HEK293T (cell line): ENCODE measurements around the gene AKT3.
A peak's percentile ranks its signal among the peaks of the same experiment; 100 is the strongest.

ENCODE experiments used
- CTCF ChIA-PET: fragments of 350-600 bp; formaldehyde crosslinking; extraction: SDS; loops from one replicate; lab custom pipeline; 2021; ENCODE audit warnings: antibody characterized with exemption, inconsistent platforms; lab: Yijun Ruan, JAX
- POLR2A ChIA-PET: fragments of 350-600 bp; formaldehyde crosslinking; extraction: SDS; loops from one replicate; lab custom pipeline; 2020; ENCODE audit warnings: antibody characterized with exemption, inconsistent platforms; lab: Yijun Ruan, JAX
- DNase-seq: peaks from one replicate; pipeline ENCODE4 v3.0.0; 2012; ENCODE audit warnings: mixed read lengths; ENCODE audit errors: extremely low spot score
- ARNT ChIP-seq: fragments of 450-650 bp; IDR thresholded peaks from 2 replicates; pipeline ENCODE4 v1.6.1; 2017; ENCODE audit warnings: mild to moderate bottlenecking
- BHLHE40 ChIP-seq: fragments of 450-650 bp; IDR thresholded peaks from 2 replicates; pipeline ENCODE4 v1.6.1; 2016; ENCODE audit warnings: mild to moderate bottlenecking, moderate library complexity, borderline replicate concordance
- CTBP1 ChIP-seq: fragments of 450-650 bp; IDR thresholded peaks from 2 replicates; pipeline ENCODE4 v1.6.1; 2016; ENCODE audit warnings: borderline replicate concordance
- ELF4 ChIP-seq: fragments of 450-650 bp; IDR thresholded peaks from 2 replicates; pipeline ENCODE4 v1.6.1; 2017; ENCODE audit warnings: antibody characterized with exemption
- FOXA1 ChIP-seq: fragments of 450-650 bp; IDR thresholded peaks from 2 replicates; pipeline ENCODE4 v1.6.1; 2016; ENCODE audit warnings: mild to moderate bottlenecking
- FOXK2 ChIP-seq: fragments of 450-650 bp; IDR thresholded peaks from 2 replicates; pipeline ENCODE4 v1.6.1; 2016; ENCODE audit warnings: mild to moderate bottlenecking
- FOXM1 ChIP-seq: fragments of 450-650 bp; IDR thresholded peaks from 2 replicates; pipeline ENCODE4 v1.6.1; 2017; ENCODE audit warnings: mild to moderate bottlenecking, borderline replicate concordance
- HDGF ChIP-seq: fragments of 450-650 bp; IDR thresholded peaks from 2 replicates; pipeline ENCODE4 v1.6.1; 2017; ENCODE audit warnings: antibody characterized with exemption, borderline replicate concordance
- L3MBTL2 ChIP-seq: fragments of 450-650 bp; conservative IDR thresholded peaks from 2 replicates; pipeline ENCODE4 v1.6.1; 2016; ENCODE audit warnings: mild to moderate bottlenecking
- LEF1 ChIP-seq: fragments of 450-650 bp; IDR thresholded peaks from 2 replicates; pipeline ENCODE4 v1.6.1; 2017; ENCODE audit warnings: mild to moderate bottlenecking, borderline replicate concordance
- NFRKB ChIP-seq: fragments of 450-650 bp; IDR thresholded peaks from 2 replicates; pipeline ENCODE4 v1.6.1; 2016; ENCODE audit warnings: mild to moderate bottlenecking, moderate library complexity
- SP1 ChIP-seq: fragments of 450-650 bp; IDR thresholded peaks from 2 replicates; pipeline ENCODE4 v1.6.1; 2017
- SUZ12 ChIP-seq: fragments of 450-650 bp; IDR thresholded peaks from 2 replicates; pipeline ENCODE4 v1.6.1; 2016; ENCODE audit warnings: mild to moderate bottlenecking
- TARDBP ChIP-seq: fragments of 450-650 bp; IDR thresholded peaks from 2 replicates; pipeline ENCODE4 v1.6.1; 2016
- ZNF384 ChIP-seq: fragments of 450-650 bp; IDR thresholded peaks from 2 replicates; pipeline ENCODE4 v1.6.1; 2016
- TF ChIP-seq, protein P1 (sequence below): fragments of 450-650 bp; IDR thresholded peaks from 2 replicates; pipeline ENCODE4 v1.6.1; 2016

AKT3 gene

DNA sequence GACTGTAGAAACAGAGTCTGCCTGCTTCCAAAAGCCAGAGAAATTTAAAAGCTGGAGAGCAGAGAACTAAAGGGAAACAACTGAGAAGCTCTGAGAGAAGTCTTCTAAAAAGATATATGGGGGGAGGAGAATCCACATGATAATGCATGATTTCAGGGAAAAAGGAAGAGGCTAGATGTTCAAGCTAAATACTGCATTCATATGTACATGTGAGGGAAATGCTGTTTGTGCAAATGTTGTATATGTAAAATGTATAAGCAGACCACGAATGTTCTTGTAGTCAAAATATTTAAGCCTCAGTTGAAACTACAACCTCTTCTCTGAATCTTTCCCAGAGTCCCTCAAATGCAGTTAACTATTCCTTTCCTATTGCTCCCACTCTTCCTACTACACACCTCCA lies 79.2 kb downstream of the AKT3 start:
- ChIA-PET POLR2A (no interaction called here), CTCF (no interaction called here)
- no peak for DNase-seq
- TF ChIP-seq ARNT (no peak), CTBP1 (no peak), FOXA1 (no peak), TARDBP (no peak), HDGF (no peak), SUZ12 (no peak), FOXK2 (no peak), ELF4 (no peak), ZNF384 (no peak), BHLHE40 (no peak), L3MBTL2 (no peak), NFRKB (no peak), FOXM1 (no peak)
- TF ChIP-seq, protein P1, sequence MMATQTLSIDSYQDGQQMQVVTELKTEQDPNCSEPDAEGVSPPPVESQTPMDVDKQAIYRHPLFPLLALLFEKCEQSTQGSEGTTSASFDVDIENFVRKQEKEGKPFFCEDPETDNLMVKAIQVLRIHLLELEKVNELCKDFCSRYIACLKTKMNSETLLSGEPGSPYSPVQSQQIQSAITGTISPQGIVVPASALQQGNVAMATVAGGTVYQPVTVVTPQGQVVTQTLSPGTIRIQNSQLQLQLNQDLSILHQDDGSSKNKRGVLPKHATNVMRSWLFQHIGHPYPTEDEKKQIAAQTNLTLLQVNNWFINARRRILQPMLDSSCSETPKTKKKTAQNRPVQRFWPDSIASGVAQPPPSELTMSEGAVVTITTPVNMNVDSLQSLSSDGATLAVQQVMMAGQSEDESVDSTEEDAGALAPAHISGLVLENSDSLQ = no peak

DNA sequence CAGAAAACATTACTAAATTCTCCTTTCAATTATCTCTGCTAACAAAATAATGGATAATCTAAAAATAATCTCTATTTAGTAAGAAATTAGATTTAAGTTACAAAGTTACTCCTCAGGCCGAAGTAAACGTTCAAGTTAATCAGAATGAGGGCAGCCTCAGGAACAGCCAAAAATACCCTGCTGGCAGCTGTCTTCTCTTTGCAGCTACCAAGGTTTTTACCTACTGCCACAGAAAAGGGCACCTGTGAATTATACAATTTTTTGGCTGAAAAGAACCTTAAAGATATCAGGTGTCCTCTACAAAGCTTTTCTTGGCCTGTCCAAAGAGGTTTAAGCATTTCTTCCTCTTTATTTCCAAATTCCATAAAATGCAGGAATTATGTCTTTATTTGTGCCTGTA lies 84.4 kb downstream of the AKT3 start:
- CTCF ChIA-PET = no interaction called here
- no peak for TF ChIP-seq ELF4
- no peak for TF ChIP-seq SUZ12
- TF ChIP-seq FOXM1 = no peak
- TF ChIP-seq FOXK2 = no peak
- no peak for TF ChIP-seq SP1
- no peak for TF ChIP-seq FOXA1
- TF ChIP-seq NFRKB = no peak
- no peak for TF ChIP-seq L3MBTL2
- TF ChIP-seq HDGF = no peak
- TF ChIP-seq ARNT = no peak
- no peak for TF ChIP-seq LEF1
- no peak for TF ChIP-seq CTBP1
- TF ChIP-seq TARDBP = no peak
- TF ChIP-seq, protein P1 = no peak
- no peak for TF ChIP-seq ZNF384
- POLR2A ChIA-PET = no interaction called here
- no peak for DNase-seq

DNA sequence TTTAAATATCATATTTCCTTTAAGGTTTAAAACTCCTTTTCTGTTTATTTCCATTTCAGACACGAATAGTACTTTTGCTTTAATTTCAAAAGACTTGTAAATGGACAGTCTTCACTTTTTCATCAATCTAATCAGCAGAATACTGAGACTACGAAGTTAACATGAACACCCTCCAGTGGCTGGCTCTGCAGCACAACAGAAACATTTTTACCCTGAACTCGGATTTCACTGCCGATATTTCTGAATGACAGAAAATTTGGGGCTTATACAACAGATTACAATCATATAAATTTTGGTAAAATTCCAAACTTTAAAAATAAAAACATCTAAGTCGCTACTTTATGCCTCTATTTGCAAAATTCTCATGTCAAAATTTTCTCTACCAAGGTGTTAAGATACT lies 86.2 kb downstream of the AKT3 start:
- no peak for TF ChIP-seq L3MBTL2
- no peak for TF ChIP-seq ZNF384
- TF ChIP-seq ELF4 = no peak
- no peak for TF ChIP-seq FOXM1
- no peak for TF ChIP-seq NFRKB
- no peak for TF ChIP-seq HDGF
- TF ChIP-seq, protein P1 = no peak
- no peak for TF ChIP-seq ARNT
- TF ChIP-seq FOXK2 = no peak
- no peak for TF ChIP-seq CTBP1
- TF ChIP-seq SUZ12 = no peak
- no peak for DNase-seq
- POLR2A ChIA-PET = no interaction called here
- CTCF ChIA-PET = no interaction called here

DNA sequence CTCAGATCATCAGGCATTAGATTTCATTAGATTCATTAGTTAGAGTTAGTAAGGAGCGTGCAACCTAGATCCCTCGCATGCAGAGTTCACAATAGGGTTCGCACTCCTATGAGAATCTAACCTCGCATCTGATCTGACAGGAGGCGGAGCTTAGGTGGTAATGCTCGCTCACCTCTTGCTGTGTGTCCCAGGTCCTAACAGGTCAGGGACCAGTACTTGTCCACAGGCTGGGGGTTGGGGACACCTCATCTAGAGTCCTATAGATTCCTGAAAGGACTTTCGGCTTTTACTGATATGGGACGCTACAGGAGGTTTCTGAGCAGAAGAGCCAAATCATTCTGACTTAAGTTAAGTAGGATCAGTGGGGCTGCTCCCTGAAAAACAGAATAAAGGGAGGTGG lies 91.4 kb downstream of the AKT3 start:
- CTCF ChIA-PET = no interaction called here
- no peak for DNase-seq
- TF ChIP-seq L3MBTL2 = no peak
- no peak for TF ChIP-seq BHLHE40
- TF ChIP-seq FOXA1 = no peak
- no peak for TF ChIP-seq ELF4
- TF ChIP-seq TARDBP = no peak
- TF ChIP-seq LEF1 = no peak
- TF ChIP-seq FOXM1 = no peak
- TF ChIP-seq CTBP1 = no peak
- TF ChIP-seq NFRKB = no peak
- no peak for TF ChIP-seq HDGF
- TF ChIP-seq SP1 = no peak
- no peak for TF ChIP-seq ZNF384
- TF ChIP-seq, protein P1 = no peak
- TF ChIP-seq SUZ12 = no peak
- no peak for TF ChIP-seq FOXK2
- no peak for TF ChIP-seq ARNT
- POLR2A ChIA-PET = no interaction called here

- DNase-seq = no peak
- ChIA-PET POLR2A (no interaction called here), CTCF (no interaction called here)
- TF ChIP-seq, protein P1 = peak; percentile 29; the same call in 1 of the 2 replicates
- TF ChIP-seq SP1 = no peak
Observed at GRCh38 chr1:243756529-243756928, 93.5 kb downstream of the AKT3 start.

- CTCF ChIA-PET = no interaction called here
- no peak for DNase-seq
- POLR2A ChIA-PET = no interaction called here
- no peak for TF ChIP-seq NFRKB
- TF ChIP-seq FOXK2 = no peak
- TF ChIP-seq ARNT = no peak
- TF ChIP-seq LEF1 = no peak
- no peak for TF ChIP-seq SUZ12
- no peak for TF ChIP-seq ZNF384
- TF ChIP-seq, protein P1 = no peak
- no peak for TF ChIP-seq FOXA1
- TF ChIP-seq BHLHE40 = no peak
- TF ChIP-seq CTBP1 = no peak
- no peak for TF ChIP-seq TARDBP
Observed at GRCh38 chr1:243754348-243754747, 95.7 kb downstream of the AKT3 start.
